Fibroblast of skin of left quadriceps (primary cell): Measurements from ENCODE around the gene PLA2G2A.

Source experiments
- DNase-seq, 2 experiments: peaks; one replicate each; pipeline ENCODE4 v3.0.0-alpha.2; 2013; ENCODE audit warnings: low read depth in 2 of 2

Gene PLA2G2A

GRCh38 chr1:19926296-19927129 lies 52.9 kb downstream of the PLA2G2A start:
- no peak for DNase-seq
